ENCODE data around the gene ANKRD2.

DNA sequence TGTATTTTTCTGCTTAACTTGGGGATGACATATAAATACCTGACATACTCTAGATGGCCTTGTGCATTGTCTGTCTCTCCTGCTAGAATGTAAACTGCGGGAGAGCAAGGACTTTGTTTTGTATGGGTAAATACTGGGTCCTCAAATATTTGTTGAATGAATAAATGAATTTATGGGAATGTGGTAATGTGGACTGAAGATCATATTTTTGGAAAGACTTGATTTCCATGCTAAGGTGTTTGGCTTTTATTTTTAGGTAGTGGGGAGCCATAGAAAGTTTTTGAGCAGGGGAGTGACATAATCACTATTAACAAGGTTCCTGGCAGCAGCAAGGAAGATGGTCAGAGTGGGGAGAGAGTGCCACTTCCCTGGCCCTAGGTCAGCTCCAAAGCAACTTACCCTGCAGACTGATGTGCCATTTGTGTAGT, 46.9 kb upstream of the ANKRD2 start:
- TF ChIP-seq, protein P1, sequence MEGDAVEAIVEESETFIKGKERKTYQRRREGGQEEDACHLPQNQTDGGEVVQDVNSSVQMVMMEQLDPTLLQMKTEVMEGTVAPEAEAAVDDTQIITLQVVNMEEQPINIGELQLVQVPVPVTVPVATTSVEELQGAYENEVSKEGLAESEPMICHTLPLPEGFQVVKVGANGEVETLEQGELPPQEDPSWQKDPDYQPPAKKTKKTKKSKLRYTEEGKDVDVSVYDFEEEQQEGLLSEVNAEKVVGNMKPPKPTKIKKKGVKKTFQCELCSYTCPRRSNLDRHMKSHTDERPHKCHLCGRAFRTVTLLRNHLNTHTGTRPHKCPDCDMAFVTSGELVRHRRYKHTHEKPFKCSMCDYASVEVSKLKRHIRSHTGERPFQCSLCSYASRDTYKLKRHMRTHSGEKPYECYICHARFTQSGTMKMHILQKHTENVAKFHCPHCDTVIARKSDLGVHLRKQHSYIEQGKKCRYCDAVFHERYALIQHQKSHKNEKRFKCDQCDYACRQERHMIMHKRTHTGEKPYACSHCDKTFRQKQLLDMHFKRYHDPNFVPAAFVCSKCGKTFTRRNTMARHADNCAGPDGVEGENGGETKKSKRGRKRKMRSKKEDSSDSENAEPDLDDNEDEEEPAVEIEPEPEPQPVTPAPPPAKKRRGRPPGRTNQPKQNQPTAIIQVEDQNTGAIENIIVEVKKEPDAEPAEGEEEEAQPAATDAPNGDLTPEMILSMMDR (conservative IDR thresholded peaks at IDR 0.05; ENCODE audit: low read length) = no peak
- TF ChIP-seq EZH2phosphoT487 (IDR thresholded peaks at IDR 0.05; ENCODE audit: borderline replicate concordance) = no peak

Measured in Loucy (cell line).